ENCODE data around the gene LMLN.
"Not testable (repeated sequence)": the region's sequence is repeated elsewhere in the genome, so short reads cannot be mapped to it uniquely, and the experiment has no call there.

Gene LMLN

GRCh38 chr3:198081421-198081844 lies 121.4 kb downstream of the LMLN start:
- no peak for DNase-seq

- DNase-seq: not testable (repeated sequence)
Measured at GRCh38 chr3:198082226-198082625, 122.2 kb downstream of the LMLN start.

- no peak for DNase-seq
Measured at GRCh38 chr3:198088421-198088955, 128.5 kb downstream of the LMLN start.

GRCh38 chr3:198090795-198091332 lies 130.8 kb downstream of the LMLN start:
- no peak for DNase-seq

- no peak for DNase-seq
Measured at GRCh38 chr3:198092276-198092675, 132.3 kb downstream of the LMLN start.

- DNase-seq: no peak
Measured at GRCh38 chr3:198093112-198093679, 133.2 kb downstream of the LMLN start.
